Measurements from ENCODE around the gene BRMS1L. TPM values are rescaled to one million over a fixed set of nuclear protein-coding genes. Genes with fewer than 3 reads are reported as not detected.

Gene BRMS1L
- total RNA-seq, 1 experiment from 2014 or later = 10.5 TPM

- H3K9me3 Mint-ChIP-seq (ENCODE audit: low read depth, unreplicated experiment) = no peaks in the 10 kb centered on the region
- no peaks in the 10 kb centered on the region for H3K36me3 Mint-ChIP-seq (ENCODE audit: insufficient read depth, unreplicated experiment)
- peak; percentile 37 for DNase-seq
- no peak overlapping the region for H3K27ac Mint-ChIP-seq (ENCODE audit: unreplicated experiment)
- BruUV-seq (replicated peaks) = no TSS peak
- H3K4me3 Mint-ChIP-seq (ENCODE audit: low read depth, unreplicated experiment) = no peak overlapping the region
- intact Hi-C loops (cut with micrococcal nuclease; ENCODE audit: unreplicated experiment) = loop anchor here (1.0 kb wide), 1 partner anchor 186 kb away; no protein-coding TSS in a partner anchor
- CTCF ChIA-PET = interaction anchor here (2.2 kb wide), 1 partner anchor 186 kb away, joined by 18 read pairs; no protein-coding TSS in a partner anchor
- TF ChIP-seq CTCF (IDR thresholded peaks at IDR 0.05; ENCODE audit: unreplicated experiment) = peak; percentile 58
- H3K4me1 Mint-ChIP-seq (ENCODE audit: low read depth, unreplicated experiment) = peaks cover 8% of the 10 kb centered on the region
- H3K27me3 Mint-ChIP-seq (ENCODE audit: unreplicated experiment) = no peaks in the 10 kb centered on the region
Observed at GRCh38 chr14:35883677-35884293, 57.6 kb downstream of the BRMS1L start.

- no peak for TF ChIP-seq CTCF (IDR thresholded peaks at IDR 0.05; ENCODE audit: unreplicated experiment)
- no peak for DNase-seq
- no TSS peak for BruUV-seq (replicated peaks)
- Mint-ChIP-seq H3K4me1 (ENCODE audit: low read depth, unreplicated experiment) (no peaks in the 10 kb centered on the region), H3K9me3 (ENCODE audit: low read depth, unreplicated experiment) (peaks cover 5% of the 10 kb centered on the region), H3K4me3 (ENCODE audit: low read depth, unreplicated experiment) (no peak overlapping the region), H3K27ac (ENCODE audit: unreplicated experiment) (no peak overlapping the region), H3K27me3 (ENCODE audit: unreplicated experiment) (no peaks in the 10 kb centered on the region), H3K36me3 (ENCODE audit: insufficient read depth, unreplicated experiment) (no peaks in the 10 kb centered on the region)
- intact Hi-C loops (cut with micrococcal nuclease; ENCODE audit: unreplicated experiment) = no loop called here
- CTCF ChIA-PET = no interaction called here
Observed at GRCh38 chr14:35890308-35890707, 64.2 kb downstream of the BRMS1L start.

- no peak for DNase-seq
- no peak overlapping the region for H3K4me3 Mint-ChIP-seq (ENCODE audit: low read depth, unreplicated experiment)
- no peak overlapping the region for H3K27ac Mint-ChIP-seq (ENCODE audit: unreplicated experiment)
- H3K4me1 Mint-ChIP-seq (ENCODE audit: low read depth, unreplicated experiment) = peaks cover 31% of the 10 kb centered on the region
- no peaks in the 10 kb centered on the region for H3K36me3 Mint-ChIP-seq (ENCODE audit: insufficient read depth, unreplicated experiment)
- peaks cover 7% of the 10 kb centered on the region for H3K9me3 Mint-ChIP-seq (ENCODE audit: low read depth, unreplicated experiment)
- H3K27me3 Mint-ChIP-seq (ENCODE audit: unreplicated experiment) = no peaks in the 10 kb centered on the region
- no TSS peak for BruUV-seq (replicated peaks)
- no peak for TF ChIP-seq CTCF (IDR thresholded peaks at IDR 0.05; ENCODE audit: unreplicated experiment)
- intact Hi-C loops (cut with micrococcal nuclease; ENCODE audit: unreplicated experiment) = no loop called here
- CTCF ChIA-PET = no interaction called here
Observed at GRCh38 chr14:35895256-35895655, 69.1 kb downstream of the BRMS1L start.

GRCh38 chr14:35897616-35898111 is 71.5 kb downstream of the BRMS1L start:
- Mint-ChIP-seq H3K9me3 (ENCODE audit: low read depth, unreplicated experiment) (peaks cover 7% of the 10 kb centered on the region), H3K4me3 (ENCODE audit: low read depth, unreplicated experiment) (no peak overlapping the region), H3K27me3 (ENCODE audit: unreplicated experiment) (no peaks in the 10 kb centered on the region), H3K36me3 (ENCODE audit: insufficient read depth, unreplicated experiment) (no peaks in the 10 kb centered on the region), H3K27ac (ENCODE audit: unreplicated experiment) (no peak overlapping the region), H3K4me1 (ENCODE audit: low read depth, unreplicated experiment) (peaks cover 31% of the 10 kb centered on the region)
- no TSS peak for BruUV-seq (replicated peaks)
- CTCF ChIA-PET = interaction anchor here (0.6 to 1.3 kb wide), 2 partner anchors 20 to 164 kb away, joined by 3 read pairs; no protein-coding TSS in a partner anchor
- intact Hi-C loops (cut with micrococcal nuclease; ENCODE audit: unreplicated experiment) = no loop called here
- peak; percentile 69 for DNase-seq
- TF ChIP-seq CTCF (IDR thresholded peaks at IDR 0.05; ENCODE audit: unreplicated experiment) = no peak

Data from Calu3 (cell line).